Neural cell (in vitro differentiated cells): ENCODE measurements around the gene PAH. TPM values are rescaled to one million over a fixed set of nuclear protein-coding genes. Genes with fewer than 3 reads are reported as not detected.

Source experiments
- H2AFZ ChIP-seq: fragments of 200-600, 300-800 bp; sonication (generic), shearing (Covaris generic); 2 replicates; pipeline ENCODE4 v1.6.0; 2014; ENCODE audit warnings: low read depth, mild to moderate bottlenecking, antibody characterized with exemption, low read length, moderate library complexity
- H3F3A ChIP-seq: fragments of 200-600 bp; shearing (Covaris generic); 2 replicates; pipeline ENCODE4 v1.6.1; 2016; ENCODE audit warnings: mild to moderate bottlenecking, moderate library complexity, mixed read lengths, antibody characterized with exemption, low read length; ENCODE audit not compliant: insufficient read depth, poor library complexity, severe bottlenecking
- H3K27ac ChIP-seq: fragments of 200-600, 300-800 bp; sonication (generic), shearing (Covaris generic); 2 replicates; pipeline ENCODE4 v1.5.1; 2014; ENCODE audit warnings: mild to moderate bottlenecking, low read length, moderate library complexity
- H3K27me3 ChIP-seq: fragments of 300-800, 200-600 bp; sonication (generic), shearing (Covaris generic); 2 replicates; pipeline ENCODE4 v1.6.0; 2014; ENCODE audit warnings: mild to moderate bottlenecking, low read depth, low read length, moderate library complexity; ENCODE audit not compliant: insufficient read depth
- H3K36me3 ChIP-seq: fragments of 300-800, 200-600 bp; sonication (generic), shearing (Covaris generic); 2 replicates; pipeline ENCODE4 v1.5.1; 2014; ENCODE audit warnings: mild to moderate bottlenecking, antibody characterized with exemption, low read length, moderate library complexity; ENCODE audit not compliant: insufficient read depth
- H3K4me2 ChIP-seq: fragments of 300-800, 200-600 bp; sonication (generic), shearing (Covaris generic); 2 replicates; pipeline ENCODE4 v1.6.0; 2014; ENCODE audit warnings: mild to moderate bottlenecking, low read length
- H3K4me3 ChIP-seq: fragments of 300-800, 200-600 bp; sonication (generic), shearing (Covaris generic); 2 replicates; pipeline ENCODE4 v1.5.1; 2014; ENCODE audit warnings: mild to moderate bottlenecking, low read length, moderate library complexity
- H3K79me2 ChIP-seq: fragments of 200-600 bp; shearing (Covaris generic); replicated peaks from 2 replicates; pipeline ENCODE4 v1.6.0; 2014; ENCODE audit warnings: mild to moderate bottlenecking, low read length, moderate library complexity; ENCODE audit not compliant: insufficient read depth
- H3K9ac ChIP-seq: fragments of 300-800, 200-600 bp; sonication (generic), shearing (Covaris generic); 2 replicates; pipeline ENCODE4 v1.6.1; 2016; ENCODE audit warnings: mild to moderate bottlenecking, low read length, mixed read lengths
- H3K9me2 ChIP-seq: fragments of 200-600 bp; shearing (Covaris generic); 2 replicates; pipeline ENCODE4 v1.6.1; 2016; ENCODE audit warnings: mild to moderate bottlenecking, low read length, mixed read lengths; ENCODE audit not compliant: insufficient read depth
- H3K9me3 ChIP-seq: fragments of 200-600, 300-800 bp; sonication (generic), shearing (Covaris generic); 2 replicates; pipeline ENCODE4 v1.6.1; 2016; ENCODE audit warnings: mild to moderate bottlenecking, mixed run types, low read length, moderate library complexity, mixed read lengths
- H4K20me1 ChIP-seq: fragments of 200-600 bp; shearing (Covaris generic); 2 replicates; pipeline ENCODE4 v1.6.1; 2016; ENCODE audit warnings: mild to moderate bottlenecking, mixed run types; ENCODE audit not compliant: insufficient read depth
- CTCF ChIP-seq: fragments of 450-650 bp; IDR thresholded peaks from 2 replicates; pipeline ENCODE4 v1.5.1; 2014; ENCODE audit warnings: antibody characterized with exemption, mild to moderate bottlenecking, moderate library complexity; ENCODE audit not compliant: poor library complexity, severe bottlenecking
- EP300 ChIP-seq: fragments of 450-650 bp; conservative IDR thresholded peaks from 2 replicates; pipeline ENCODE4 v1.6.1; 2014; ENCODE audit warnings: antibody characterized with exemption, mild to moderate bottlenecking, moderate library complexity; ENCODE audit not compliant: poor library complexity, severe bottlenecking
- EZH2 ChIP-seq: fragments of 200-600, 300-800 bp; shearing (Covaris generic), sonication (generic); IDR thresholded peaks from 2 replicates; pipeline ENCODE4 v1.6.1; 2014; ENCODE audit warnings: antibody characterized with exemption, low read length, borderline replicate concordance, mild to moderate bottlenecking; ENCODE audit not compliant: insufficient read depth, poor library complexity, severe bottlenecking
- MXI1 ChIP-seq: fragments of 450-650 bp; conservative IDR thresholded peaks from 2 replicates; pipeline ENCODE4 v1.6.1; 2014; ENCODE audit warnings: antibody characterized with exemption, mild to moderate bottlenecking; ENCODE audit not compliant: poor library complexity, severe bottlenecking
- POLR2AphosphoS5 ChIP-seq: IDR thresholded peaks from 2 replicates; pipeline ENCODE4 v1.6.1; 2012
- RAD21 ChIP-seq: fragments of 450-650 bp; conservative IDR thresholded peaks from 2 replicates; pipeline ENCODE4 v1.6.1; 2014; ENCODE audit warnings: antibody characterized with exemption, mild to moderate bottlenecking, moderate library complexity
- SMC3 ChIP-seq: fragments of 450-650 bp; conservative IDR thresholded peaks from 2 replicates; pipeline ENCODE4 v1.6.1; 2014; ENCODE audit warnings: antibody characterized with exemption, mild to moderate bottlenecking, moderate library complexity; ENCODE audit not compliant: poor library complexity
- TAF1 ChIP-seq: IDR thresholded peaks from 2 replicates; pipeline ENCODE4 v1.6.1; 2012; ENCODE audit warnings: low read depth
- polyA plus RNA-seq: library from polyadenylated mRNA; depleted of rRNA; stranded (reverse); fragments of >200 nt; gene quantifications from 2 replicates; pipeline ENCODE4 v1.2.3, GENCODE V29; 2014

PAH gene
- polyA plus RNA-seq, 1 donor from 2014 or later = not detected

- H3K4me2 ChIP-seq = no peak overlapping the region
- no peaks in the 10 kb centered on the region for H3K79me2 ChIP-seq
- no peaks in the 10 kb centered on the region for H3F3A ChIP-seq
- H4K20me1 ChIP-seq = no peaks in the 10 kb centered on the region
- H3K36me3 ChIP-seq = no peaks in the 10 kb centered on the region
- no peak overlapping the region for H3K27ac ChIP-seq
- TF ChIP-seq POLR2AphosphoS5 (no peak), RAD21 (no peak), EP300 (no peak), TAF1 (no peak), EZH2 (no peak)
- no peaks in the 10 kb centered on the region for H3K9me2 ChIP-seq
- no peak overlapping the region for H3K4me3 ChIP-seq
- H2AFZ ChIP-seq = no peak overlapping the region
- H3K9me3 ChIP-seq = no peaks in the 10 kb centered on the region
- no peak overlapping the region for H3K9ac ChIP-seq
- H3K27me3 ChIP-seq = peaks cover 47% of the 10 kb centered on the region
These were observed 95.9 kb downstream of the PAH start for GRCh38 chr12:102821149-102821548.

- Histone ChIP-seq H2AFZ (no peak overlapping the region), H3K9ac (no peak overlapping the region), H3K9me3 (no peaks in the 10 kb centered on the region), H3K9me2 (no peaks in the 10 kb centered on the region), H3K4me3 (no peak overlapping the region), H3K4me2 (no peak overlapping the region), H3K36me3 (no peaks in the 10 kb centered on the region), H3K27me3 (peaks cover 4% of the 10 kb centered on the region), H3K79me2 (no peaks in the 10 kb centered on the region), H3K27ac (no peak overlapping the region), H4K20me1 (no peaks in the 10 kb centered on the region), H3F3A (no peaks in the 10 kb centered on the region)
- TF ChIP-seq SMC3 (peak; percentile 49), TAF1 (no peak), RAD21 (peak; percentile 47), EZH2 (no peak), CTCF (peak; percentile 65)
These were observed 100.1 kb downstream of the PAH start for GRCh38 chr12:102816816-102817434.

GRCh38 chr12:102814691-102815367 is 102.2 kb downstream of the PAH start:
- H2AFZ ChIP-seq = no peak overlapping the region
- no peaks in the 10 kb centered on the region for H3K9me2 ChIP-seq
- no peaks in the 10 kb centered on the region for H3K27me3 ChIP-seq
- no peaks in the 10 kb centered on the region for H4K20me1 ChIP-seq
- H3K4me3 ChIP-seq = no peak overlapping the region
- H3K36me3 ChIP-seq = no peaks in the 10 kb centered on the region
- H3K9ac ChIP-seq = no peak overlapping the region
- no peak overlapping the region for H3K27ac ChIP-seq
- H3K79me2 ChIP-seq = no peaks in the 10 kb centered on the region
- no peak overlapping the region for H3K4me2 ChIP-seq
- H3K9me3 ChIP-seq = no peaks in the 10 kb centered on the region
- no peaks in the 10 kb centered on the region for H3F3A ChIP-seq
- no peak for TF ChIP-seq SMC3
- no peak for TF ChIP-seq EP300
- no peak for TF ChIP-seq CTCF
- TF ChIP-seq MXI1 = no peak
- TF ChIP-seq RAD21 = no peak
